HG03139 (cell line): ENCODE results near the gene PARN.
"Not testable (repeated sequence)": the region's sequence is repeated elsewhere in the genome, so short reads cannot be mapped to it uniquely, and the experiment has no call there.

ENCODE experiments used
- ATAC-seq: cut with Tn5 transposase; IDR thresholded peaks from one replicate; pipeline ENCODE4 v1.9.1; 2021; ENCODE audit not compliant: unreplicated experiment

Gene PARN

GRCh38 chr16:14629919-14630619 lies at the start of gene PARN:
Gene PARN (minus strand): TSS chr16:14630260. CDS start chr16:14630125, 135 bp downstream.
- peak; percentile 42 for ATAC-seq

- ATAC-seq: no peak
Measured at GRCh38 chr16:14678748-14679497, 48.9 kb upstream of the PARN start.

- ATAC-seq: no peak
Measured at GRCh38 chr16:14677627-14678026, 47.6 kb upstream of the PARN start.

- ATAC-seq: no peak
Measured at GRCh38 chr16:14676633-14677032, 46.6 kb upstream of the PARN start.

GRCh38 chr16:14672403-14672971 lies 42.4 kb upstream of the PARN start:
- ATAC-seq: no peak

- no peak for ATAC-seq
Measured at GRCh38 chr16:14669776-14670175, 39.7 kb upstream of the PARN start.

- ATAC-seq: no peak
Measured at GRCh38 chr16:14668556-14669223, 38.6 kb upstream of the PARN start.

- ATAC-seq: no peak
Measured at GRCh38 chr16:14667347-14668266, 37.5 kb upstream of the PARN start.

- ATAC-seq: no peak
Measured at GRCh38 chr16:14658063-14658462, 28.0 kb upstream of the PARN start.

- no peak for ATAC-seq
Measured at GRCh38 chr16:14652726-14653125, 22.7 kb upstream of the PARN start.

- ATAC-seq: no peak
Measured at GRCh38 chr16:14650629-14651028, 20.6 kb upstream of the PARN start.

- ATAC-seq: no peak
Measured at GRCh38 chr16:14649816-14650215, 19.8 kb upstream of the PARN start.

- ATAC-seq: no peak
Measured at GRCh38 chr16:14641926-14642325, 11.9 kb upstream of the PARN start.

- no peak for ATAC-seq
Measured at GRCh38 chr16:14641206-14641605, 11.1 kb upstream of the PARN start.

- ATAC-seq: no peak
Measured at GRCh38 chr16:14640538-14640937, 10.5 kb upstream of the PARN start.

GRCh38 chr16:14636951-14637240 lies 6.8 kb upstream of the PARN start:
- not testable (repeated sequence) for ATAC-seq

GRCh38 chr16:14636179-14636950 lies 6.3 kb upstream of the PARN start:
- not testable (repeated sequence) for ATAC-seq

GRCh38 chr16:14635395-14636165 lies 5.5 kb upstream of the PARN start:
- no peak for ATAC-seq

GRCh38 chr16:14634389-14634725 lies 4.3 kb upstream of the PARN start:
- ATAC-seq: no peak
